ENCODE data around the gene ZNF750.

DNA sequence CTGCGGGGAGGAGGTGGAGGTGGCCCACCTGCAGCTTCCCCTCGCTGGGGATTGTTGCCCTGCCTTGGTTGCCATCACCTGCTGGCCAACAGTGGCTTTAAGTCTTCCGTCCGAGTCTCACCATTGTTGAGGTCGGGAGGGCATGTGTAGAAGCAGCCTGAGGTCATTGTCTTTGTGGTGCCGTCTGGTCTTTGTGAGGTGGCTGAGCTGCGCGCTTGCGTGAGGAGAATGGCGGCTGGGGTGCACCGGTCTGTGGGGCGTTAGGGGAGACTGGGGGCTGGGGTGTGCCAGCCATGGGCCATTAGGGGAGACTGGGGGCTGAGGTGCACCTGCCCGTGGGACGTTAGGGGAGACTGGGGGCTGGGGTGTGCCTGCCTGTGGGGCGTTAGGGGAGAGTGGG lies 36.2 kb downstream of the ZNF750 start:
- TF ChIP-seq POU2F2 (IDR thresholded peaks at IDR 0.05; ENCODE audit: low read depth, low read length) (no peak), POLR2A (IDR thresholded peaks at IDR 0.05; ENCODE audit: low read depth, low read length) (no peak), TAF1 (IDR thresholded peaks at IDR 0.05; ENCODE audit: low read depth, low read length) (no peak)

Data from GM12891 (cell line).